ENCODE data around the gene ADAMTS1. TPM values are rescaled to one million over a fixed set of nuclear protein-coding genes. Genes with fewer than 3 reads are reported as not detected.
"Not testable (repeated sequence)": the region's sequence is repeated elsewhere in the genome, so short reads cannot be mapped to it uniquely, and the experiment has no call there.

Gene ADAMTS1
- 1 to 10 TPM in 1 of 2 experiments, under 1 TPM in 1; 0.89 to 2.0 TPM for total RNA-seq

DNA sequence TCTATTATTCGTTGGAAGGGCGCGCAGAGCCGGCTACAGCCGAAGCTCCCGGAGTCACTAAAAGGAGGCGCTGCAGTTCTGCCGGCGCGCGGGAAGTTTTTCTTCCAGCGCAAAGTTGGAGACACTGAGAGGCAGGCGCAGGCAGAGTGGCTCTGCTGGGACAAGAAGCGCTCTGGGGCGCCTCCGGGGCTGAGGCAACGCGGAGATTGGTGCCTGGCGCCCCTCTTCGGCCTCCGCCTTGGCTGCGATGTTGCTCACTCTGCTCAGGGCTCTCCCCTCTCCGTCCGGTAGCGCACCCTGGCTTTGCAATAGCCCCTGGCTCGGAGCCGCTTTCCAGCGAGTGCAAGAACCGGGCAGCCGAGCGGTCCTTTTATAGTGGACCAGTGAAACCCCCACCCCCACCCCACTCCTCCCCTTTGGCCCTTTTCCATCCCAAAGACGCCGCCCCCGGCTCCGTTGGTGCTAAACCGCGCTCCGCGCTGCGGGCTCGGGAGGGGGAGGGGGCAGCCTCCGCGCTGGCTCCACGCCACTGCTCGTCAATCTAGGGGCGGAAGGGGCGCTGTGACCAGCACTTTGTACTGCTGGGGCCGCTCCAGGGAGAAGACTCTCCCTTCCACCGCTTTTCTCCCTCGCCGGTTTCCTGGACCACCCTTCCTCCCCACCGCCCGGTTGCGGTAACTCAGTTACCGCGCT, at the start of gene ADAMTS1:
ADAMTS1 (minus strand) TSS at position 344 of the 693 bp plus-strand sequence. CDS start 455 bp downstream, outside the sequence.
- Mint-ChIP-seq H3K4me1 (peaks cover 27% of the 10 kb centered on the region), H3K4me3 (peak within 1 kb of the TSS; percentile 61), H3K36me3 (no peaks in the 10 kb centered on the region), H3K27me3 (peaks cover 78% of the 10 kb centered on the region), H3K27ac (no peak within 1 kb of the TSS), H3K9me3 (ENCODE audit: low read depth) (no peaks in the 10 kb centered on the region)
- DNase-seq (no peak), ATAC-seq (no peak)
- CTCF ChIA-PET, result interaction anchor here (0.8 kb wide), 1 partner anchor 27 kb away, joined by 3 read pairs; no protein-coding TSS in a partner anchor

DNA sequence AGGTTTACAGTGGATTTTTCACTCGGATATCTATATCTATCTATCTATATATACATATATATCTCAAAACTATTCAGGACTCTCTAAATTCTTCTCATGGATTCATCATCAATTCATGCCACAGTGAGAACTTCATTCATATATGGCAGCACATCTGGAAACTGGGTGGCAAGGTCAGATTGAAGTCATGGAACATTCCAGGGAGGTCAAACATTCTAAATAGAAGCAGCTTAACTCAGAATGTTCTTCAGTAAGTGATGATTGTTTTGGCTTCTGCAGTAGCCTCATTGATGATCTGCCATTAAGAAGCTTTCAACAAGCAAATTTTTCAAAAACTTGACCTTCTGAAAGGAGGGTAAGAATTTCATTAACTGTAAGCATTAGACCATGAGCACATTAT, 46.9 kb upstream of the ADAMTS1 start:
- no peak for DNase-seq
- CTCF ChIA-PET, result no interaction called here
- no peaks in the 10 kb centered on the region for H3K36me3 Mint-ChIP-seq
- no peak overlapping the region for H3K27ac Mint-ChIP-seq
- ATAC-seq, result no peak
- no peaks in the 10 kb centered on the region for H3K27me3 Mint-ChIP-seq
- no peak overlapping the region for H3K4me3 Mint-ChIP-seq
- no peaks in the 10 kb centered on the region for H3K4me1 Mint-ChIP-seq
- H3K9me3 Mint-ChIP-seq (ENCODE audit: low read depth), result no peaks in the 10 kb centered on the region

DNA sequence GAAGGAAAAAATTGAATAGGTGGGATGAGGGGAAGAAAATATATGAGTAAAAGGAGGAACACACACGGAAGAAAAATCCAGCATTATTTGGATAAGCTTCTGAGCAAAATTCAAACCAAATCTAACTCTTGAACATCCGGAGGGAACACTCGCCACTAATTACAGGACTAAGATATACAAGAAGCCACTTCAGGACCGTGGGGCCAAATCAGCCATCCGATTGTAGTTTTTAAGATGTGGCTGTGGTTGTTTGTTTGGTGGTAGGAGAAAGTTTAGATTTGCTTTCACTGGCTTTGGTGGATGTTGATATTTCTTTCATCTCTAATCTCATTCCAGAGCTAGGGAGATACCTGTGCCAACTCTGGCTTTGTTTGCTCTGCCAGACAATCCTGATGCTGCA, 43.7 kb upstream of the ADAMTS1 start:
- DNase-seq (no peak), ATAC-seq (no peak)
- Mint-ChIP-seq H3K27ac (no peak overlapping the region), H3K36me3 (no peaks in the 10 kb centered on the region), H3K4me3 (no peak overlapping the region), H3K9me3 (ENCODE audit: low read depth) (no peaks in the 10 kb centered on the region), H3K27me3 (no peaks in the 10 kb centered on the region), H3K4me1 (no peaks in the 10 kb centered on the region)
- CTCF ChIA-PET, result interaction anchor here (0.6 kb wide), 1 partner anchor 9 kb away, joined by 3 read pairs; no protein-coding TSS in a partner anchor

DNA sequence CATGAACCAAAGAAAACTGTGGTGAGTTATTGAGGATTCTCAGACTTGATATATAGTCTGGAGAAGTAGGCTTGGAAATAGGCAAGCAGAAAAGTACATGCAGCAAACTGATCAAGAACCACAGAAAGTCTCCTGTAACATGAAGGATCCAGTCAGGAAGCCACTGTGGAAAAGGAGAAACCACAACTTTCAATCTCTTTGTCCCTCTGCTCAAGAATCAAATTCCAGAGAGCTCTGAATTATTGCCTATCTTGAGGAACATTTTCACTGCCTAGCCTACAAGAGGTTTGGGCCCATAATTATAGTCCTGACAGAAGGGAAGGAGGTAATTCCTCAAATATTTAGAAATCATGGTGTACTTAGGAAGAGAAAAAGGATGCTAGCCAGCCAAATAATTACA, 43.0 kb upstream of the ADAMTS1 start:
- CTCF ChIA-PET, result interaction anchor here (0.6 kb wide), 1 partner anchor 9 kb away, joined by 3 read pairs; no protein-coding TSS in a partner anchor

DNA sequence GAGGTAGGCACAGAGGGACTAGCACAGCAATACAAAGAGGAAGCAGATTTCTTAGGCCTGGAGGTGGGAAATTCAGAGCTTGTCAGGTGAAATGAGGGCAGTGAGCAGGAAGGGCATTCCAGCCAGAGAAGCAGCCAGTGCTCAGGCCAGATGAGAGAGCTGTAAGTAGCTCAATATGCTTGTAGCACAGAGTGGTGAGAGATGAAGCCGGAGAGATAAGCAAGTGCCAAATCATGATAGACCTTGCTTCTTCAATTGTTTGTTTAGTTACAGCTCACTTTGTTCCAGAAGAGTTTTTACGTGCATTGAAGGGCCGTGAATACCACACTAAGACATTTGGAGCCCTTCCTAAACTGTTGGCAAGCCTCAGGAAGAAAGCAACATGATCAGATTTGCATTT, 42.0 kb upstream of the ADAMTS1 start:
- H3K36me3 Mint-ChIP-seq, result no peaks in the 10 kb centered on the region
- no peaks in the 10 kb centered on the region for H3K9me3 Mint-ChIP-seq (ENCODE audit: low read depth)
- no peaks in the 10 kb centered on the region for H3K27me3 Mint-ChIP-seq
- CTCF ChIA-PET, result no interaction called here
- H3K27ac Mint-ChIP-seq, result no peak overlapping the region
- no peak overlapping the region for H3K4me3 Mint-ChIP-seq
- no peaks in the 10 kb centered on the region for H3K4me1 Mint-ChIP-seq
- ATAC-seq (no peak), DNase-seq (no peak)

More for the DNA sequence above, 43.0 kb upstream of the ADAMTS1 start:
- DNase-seq (no peak), ATAC-seq (no peak)
- Mint-ChIP-seq H3K4me3 (no peak overlapping the region), H3K27me3 (no peaks in the 10 kb centered on the region), H3K36me3 (no peaks in the 10 kb centered on the region), H3K9me3 (ENCODE audit: low read depth) (no peaks in the 10 kb centered on the region), H3K4me1 (no peaks in the 10 kb centered on the region), H3K27ac (no peak overlapping the region)

DNA sequence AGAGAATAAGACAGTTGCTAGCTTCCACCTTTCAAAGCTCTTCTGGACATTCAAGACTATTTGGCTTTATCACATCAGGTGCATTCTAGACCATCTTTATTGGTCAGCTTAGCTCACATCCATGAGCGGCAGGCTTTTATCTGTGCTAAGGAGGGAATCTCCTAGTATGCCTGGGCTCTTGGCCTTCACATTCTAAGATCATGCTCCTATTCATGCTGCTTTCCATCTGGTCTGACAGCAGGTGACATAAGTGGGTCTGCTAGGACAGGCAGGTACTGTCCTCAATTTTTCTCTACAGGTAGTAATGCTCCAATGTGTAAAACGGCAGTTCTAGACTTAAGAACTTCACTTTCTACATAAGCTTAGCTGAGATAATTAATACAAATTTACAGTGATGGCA, 39.2 kb upstream of the ADAMTS1 start:
- DNase-seq (no peak), ATAC-seq (no peak)
- CTCF ChIA-PET, result no interaction called here
- no peak overlapping the region for H3K27ac Mint-ChIP-seq
- no peaks in the 10 kb centered on the region for H3K36me3 Mint-ChIP-seq
- no peaks in the 10 kb centered on the region for H3K27me3 Mint-ChIP-seq
- no peaks in the 10 kb centered on the region for H3K4me1 Mint-ChIP-seq
- H3K9me3 Mint-ChIP-seq (ENCODE audit: low read depth), result no peaks in the 10 kb centered on the region
- H3K4me3 Mint-ChIP-seq, result no peak overlapping the region

DNA sequence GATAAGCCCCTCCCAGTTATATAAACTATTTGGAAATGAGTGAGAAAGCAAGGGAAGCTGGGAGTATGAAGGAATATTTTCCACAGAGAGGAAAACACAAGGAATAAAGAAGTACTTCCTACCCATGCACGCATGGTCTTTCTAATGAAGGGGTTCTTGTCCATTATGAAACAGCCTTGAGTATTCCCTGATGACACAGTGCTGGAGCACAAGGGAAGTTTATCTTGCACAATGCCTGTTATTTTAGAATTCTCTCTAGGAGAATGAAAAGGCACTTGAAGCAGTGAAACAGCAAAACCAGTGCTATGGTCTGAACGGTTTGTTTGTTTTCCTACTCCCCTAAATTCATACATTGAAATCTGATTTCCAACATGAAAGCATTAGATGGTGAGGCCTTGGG, 38.6 kb upstream of the ADAMTS1 start:
- Mint-ChIP-seq H3K36me3 (no peaks in the 10 kb centered on the region), H3K27me3 (no peaks in the 10 kb centered on the region), H3K4me1 (no peaks in the 10 kb centered on the region), H3K27ac (no peak overlapping the region), H3K4me3 (no peak overlapping the region), H3K9me3 (ENCODE audit: low read depth) (no peaks in the 10 kb centered on the region)
- ATAC-seq (no peak), DNase-seq (no peak)
- CTCF ChIA-PET, result no interaction called here

DNA sequence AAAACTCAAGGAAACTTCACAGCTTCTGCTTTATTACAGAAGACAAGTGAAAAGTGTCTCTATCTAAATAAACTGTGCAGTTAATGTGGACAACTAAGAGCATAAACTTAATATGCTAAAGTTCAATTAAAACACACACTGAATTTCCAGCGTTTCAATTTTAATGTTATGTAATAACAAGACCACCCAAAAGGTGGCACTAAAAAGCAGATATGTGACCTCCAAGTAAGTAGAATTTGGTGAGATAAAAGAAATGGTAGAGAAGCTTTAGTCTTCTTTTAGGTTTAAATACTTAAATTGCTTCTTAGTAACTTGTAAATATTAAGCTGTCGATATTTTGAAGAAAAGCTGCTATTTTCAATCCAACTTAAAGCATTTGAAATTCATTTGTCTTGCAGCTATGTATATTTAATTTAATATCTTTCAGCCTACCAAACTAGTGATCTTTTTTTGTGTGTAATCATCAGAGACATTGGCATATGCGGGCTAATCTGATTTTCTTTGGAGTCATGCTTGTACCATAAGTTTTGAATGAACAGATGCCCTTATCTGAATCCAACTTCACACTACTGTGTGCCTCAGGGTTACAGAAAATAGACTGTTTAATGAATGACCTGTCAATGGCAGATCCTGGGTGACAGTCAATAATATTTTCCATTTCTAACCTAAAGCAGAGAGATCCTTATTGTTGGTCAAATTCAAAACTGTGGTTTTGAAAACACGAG, 36.5 kb upstream of the ADAMTS1 start:
- Mint-ChIP-seq H3K4me1 (no peaks in the 10 kb centered on the region), H3K9me3 (ENCODE audit: low read depth) (no peaks in the 10 kb centered on the region), H3K27me3 (no peaks in the 10 kb centered on the region), H3K4me3 (no peak overlapping the region), H3K27ac (no peak overlapping the region), H3K36me3 (no peaks in the 10 kb centered on the region)
- no peak for ATAC-seq
- DNase-seq, result no peak
- CTCF ChIA-PET, result interaction anchor here (1.5 kb wide), 1 partner anchor 819 kb away, joined by 3 read pairs; no protein-coding TSS in a partner anchor

DNA sequence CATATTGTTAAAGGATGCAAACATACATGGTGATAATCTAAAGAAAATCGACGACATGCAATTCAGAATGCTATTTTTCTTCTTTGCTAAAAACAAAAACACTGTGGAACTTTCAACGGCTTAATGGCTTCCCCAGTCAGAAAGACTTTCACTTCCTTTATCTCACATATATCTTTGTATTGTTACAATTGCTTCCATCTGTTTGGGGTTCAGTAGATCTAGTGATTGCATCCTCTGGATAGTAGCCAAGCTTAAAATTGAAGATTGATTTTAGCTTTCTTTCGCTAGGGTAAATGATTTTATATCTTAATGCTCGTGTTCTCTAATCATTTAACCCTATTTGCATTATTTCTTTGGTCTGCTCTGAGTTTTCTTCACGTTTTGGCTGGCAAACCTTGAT, 31.8 kb upstream of the ADAMTS1 start:
- CTCF ChIA-PET, result no interaction called here
- Mint-ChIP-seq H3K27me3 (no peaks in the 10 kb centered on the region), H3K27ac (no peak overlapping the region), H3K4me1 (no peaks in the 10 kb centered on the region), H3K36me3 (no peaks in the 10 kb centered on the region), H3K4me3 (no peak overlapping the region), H3K9me3 (ENCODE audit: low read depth) (no peaks in the 10 kb centered on the region)
- no peak for ATAC-seq
- DNase-seq, result no peak

DNA sequence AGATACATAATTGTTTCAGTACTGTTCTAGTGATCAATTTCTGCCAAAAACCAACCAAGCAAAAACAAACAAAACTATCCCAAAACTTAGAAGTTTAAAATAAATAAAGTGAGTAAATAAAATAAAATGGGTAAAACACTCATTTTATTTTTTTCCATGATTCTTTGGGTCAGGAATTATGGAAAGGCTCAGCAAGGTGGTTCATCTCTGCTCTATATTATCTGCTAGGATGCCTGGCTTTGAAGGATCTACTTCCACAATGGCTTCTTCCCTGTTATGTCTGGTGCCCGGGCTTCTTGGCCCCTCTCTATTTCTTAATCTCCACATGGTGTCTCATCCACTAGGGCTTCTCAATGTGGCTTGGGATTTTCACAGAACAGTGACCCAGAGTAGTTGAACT, 29.1 kb upstream of the ADAMTS1 start:
- Mint-ChIP-seq H3K9me3 (ENCODE audit: low read depth) (no peaks in the 10 kb centered on the region), H3K36me3 (no peaks in the 10 kb centered on the region), H3K27ac (no peak overlapping the region), H3K4me3 (no peak overlapping the region), H3K4me1 (no peaks in the 10 kb centered on the region), H3K27me3 (no peaks in the 10 kb centered on the region)
- no peak for ATAC-seq
- CTCF ChIA-PET, result no interaction called here
- DNase-seq, result no peak

DNA sequence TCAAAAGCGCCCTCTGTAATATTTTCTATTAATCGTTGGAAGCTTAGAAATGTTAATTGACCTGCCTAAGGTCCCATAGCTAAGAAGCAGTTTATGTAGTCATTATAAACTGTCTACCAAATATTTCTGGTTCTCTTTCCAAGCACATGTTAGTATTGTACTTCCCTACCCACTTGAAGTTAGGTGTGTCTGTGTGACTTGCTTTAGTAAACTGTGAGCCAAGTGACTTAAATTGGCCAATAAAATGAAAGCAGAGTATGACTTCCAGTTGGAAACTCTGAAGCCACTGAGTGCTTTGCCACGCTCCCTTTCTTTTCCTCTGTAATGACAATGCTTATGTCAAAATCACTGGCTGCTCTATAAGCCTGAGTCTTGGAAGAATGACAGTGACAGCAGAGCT, 20.6 kb upstream of the ADAMTS1 start:
- ATAC-seq (no peak), DNase-seq (no peak)
- no peak overlapping the region for H3K27ac Mint-ChIP-seq
- no peaks in the 10 kb centered on the region for H3K4me1 Mint-ChIP-seq
- H3K4me3 Mint-ChIP-seq, result no peak overlapping the region
- no peaks in the 10 kb centered on the region for H3K9me3 Mint-ChIP-seq (ENCODE audit: low read depth)
- no peaks in the 10 kb centered on the region for H3K36me3 Mint-ChIP-seq
- CTCF ChIA-PET, result no interaction called here
- H3K27me3 Mint-ChIP-seq, result no peaks in the 10 kb centered on the region

DNA sequence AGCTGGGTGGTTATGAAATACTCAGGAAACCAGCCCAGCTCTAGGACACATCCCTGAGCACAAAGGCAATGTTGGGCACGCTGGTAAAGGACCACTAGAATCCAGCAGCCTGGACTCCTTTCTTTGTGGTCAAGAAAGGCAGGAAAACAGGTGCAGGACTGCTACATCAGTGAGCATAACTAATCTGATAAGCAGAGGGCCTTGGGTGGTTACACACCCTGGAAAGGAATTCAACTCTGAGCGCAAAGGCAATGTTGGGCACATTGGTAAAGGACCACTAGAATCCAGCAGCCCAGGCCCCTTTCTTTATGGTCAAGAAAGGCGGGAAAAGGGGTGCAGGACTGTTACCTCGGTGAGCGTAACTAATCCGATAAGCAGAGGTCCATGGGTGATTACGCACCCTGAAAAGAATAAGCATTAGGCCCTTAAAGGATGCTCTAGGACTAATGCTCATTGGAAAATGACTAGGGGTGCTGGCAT, 11.7 kb upstream of the ADAMTS1 start:
- H3K27ac Mint-ChIP-seq; DNase-seq; H3K36me3 Mint-ChIP-seq; CTCF ChIA-PET; H3K27me3 Mint-ChIP-seq; H3K4me3 Mint-ChIP-seq; H3K4me1 Mint-ChIP-seq; H3K9me3 Mint-ChIP-seq (ENCODE audit: low read depth); ATAC-seq: not testable (repeated sequence)

DNA sequence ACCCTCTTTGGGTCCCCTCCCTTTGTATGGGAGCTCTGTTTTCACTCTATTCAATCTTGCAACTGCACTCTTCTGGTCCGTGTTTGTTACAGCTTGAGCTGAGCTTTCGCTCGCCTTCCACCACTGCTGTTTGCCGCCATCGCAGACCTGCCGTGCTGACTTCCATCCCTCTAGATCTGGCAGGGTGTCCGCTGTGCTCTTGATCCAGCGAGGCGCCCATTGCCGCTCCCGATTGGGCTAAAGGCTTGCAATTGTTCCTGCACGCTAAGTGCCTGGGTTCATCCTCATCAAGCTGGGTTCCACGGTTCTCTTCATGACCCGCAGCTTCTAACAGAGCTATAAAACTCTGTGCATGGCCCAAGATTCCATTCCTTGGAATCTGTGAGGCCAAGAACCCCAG, 9.5 kb upstream of the ADAMTS1 start:
- H3K27me3 Mint-ChIP-seq; H3K36me3 Mint-ChIP-seq; H3K4me3 Mint-ChIP-seq; H3K27ac Mint-ChIP-seq; H3K4me1 Mint-ChIP-seq; ATAC-seq; CTCF ChIA-PET; DNase-seq; H3K9me3 Mint-ChIP-seq (ENCODE audit: low read depth): not testable (repeated sequence)

DNA sequence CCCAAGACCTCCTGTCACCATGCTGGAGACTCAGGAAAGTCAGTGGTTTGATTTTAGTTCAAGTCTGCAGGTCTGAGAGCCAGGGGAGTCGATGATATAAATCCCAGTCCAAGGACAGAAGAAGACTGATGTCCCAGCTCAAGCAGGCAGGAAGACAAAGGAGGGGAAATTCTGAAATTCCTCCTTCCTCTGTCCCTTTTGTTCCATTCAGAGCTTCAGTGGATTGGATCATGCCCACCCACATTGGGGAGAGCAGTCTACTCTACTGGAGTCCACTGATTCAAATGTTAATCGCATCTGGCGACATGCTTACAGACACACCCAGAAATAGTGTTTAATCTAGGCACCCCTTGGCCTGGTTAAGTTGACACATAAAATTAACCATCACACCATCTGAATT, 7.2 kb upstream of the ADAMTS1 start:
- DNase-seq (no peak), ATAC-seq (no peak)
- Mint-ChIP-seq H3K36me3 (no peaks in the 10 kb centered on the region), H3K27ac (no peak overlapping the region), H3K4me3 (no peak overlapping the region), H3K27me3 (peaks cover 19% of the 10 kb centered on the region), H3K9me3 (ENCODE audit: low read depth) (no peaks in the 10 kb centered on the region), H3K4me1 (no peaks in the 10 kb centered on the region)
- CTCF ChIA-PET, result no interaction called here

All from activated CD8-positive, alpha-beta memory T cell treated with anti-CD3 and anti-CD28 coated beads, Interleukin-2, amount 10 ng/mL, durations not matched to agents 7 days and 5 days (primary cell).